Inferior parietal cortex (tissue), 1 donor: ENCODE results near the gene DOCK3.
A peak's percentile ranks its signal among the peaks of the same experiment; 100 is the strongest.
"Not testable (repeated sequence)": the region's sequence is repeated elsewhere in the genome, so short reads cannot be mapped to it uniquely, and the experiment has no call there.

ENCODE experiments used
- DNase-seq: peaks from one replicate; pipeline ENCODE4 v3.0.0-alpha.2; 2016; ENCODE audit errors: extremely low spot score

Gene DOCK3

GRCh38 chr3:50805321-50805720 is 130.6 kb downstream of the DOCK3 start:
- no peak for DNase-seq

GRCh38 chr3:50806031-50806430 is 131.3 kb downstream of the DOCK3 start:
- DNase-seq: no peak

GRCh38 chr3:50806806-50807205 is 132.1 kb downstream of the DOCK3 start:
- no peak for DNase-seq

GRCh38 chr3:50807266-50807665 is 132.5 kb downstream of the DOCK3 start:
- DNase-seq: no peak

GRCh38 chr3:50811893-50812292 is 137.2 kb downstream of the DOCK3 start:
- DNase-seq: no peak

- no peak for DNase-seq
Observed at GRCh38 chr3:50815844-50816243, 141.1 kb downstream of the DOCK3 start.

- DNase-seq: no peak
Observed at GRCh38 chr3:50816894-50817293, 142.2 kb downstream of the DOCK3 start.

- no peak for DNase-seq
Observed at GRCh38 chr3:50817756-50818529, 143.2 kb downstream of the DOCK3 start.

- DNase-seq: no peak
Observed at GRCh38 chr3:50819882-50820281, 145.2 kb downstream of the DOCK3 start.

- DNase-seq: no peak
Observed at GRCh38 chr3:50825841-50826240, 151.1 kb downstream of the DOCK3 start.

- DNase-seq: peak; percentile 79
Observed at GRCh38 chr3:50830451-50830850, 155.7 kb downstream of the DOCK3 start.

GRCh38 chr3:50831009-50831408 is 156.3 kb downstream of the DOCK3 start:
- DNase-seq: not testable (repeated sequence)

- DNase-seq: no peak
Observed at GRCh38 chr3:50840983-50841489, 166.3 kb downstream of the DOCK3 start.

GRCh38 chr3:50848308-50848707 is 173.6 kb downstream of the DOCK3 start:
- no peak for DNase-seq

- no peak for DNase-seq
Observed at GRCh38 chr3:50850639-50851511, 176.1 kb downstream of the DOCK3 start.

GRCh38 chr3:50853936-50854335 is 179.2 kb downstream of the DOCK3 start:
- DNase-seq: no peak

- no peak for DNase-seq
Observed at GRCh38 chr3:50862221-50862620, 187.5 kb downstream of the DOCK3 start.

- no peak for DNase-seq
Observed at GRCh38 chr3:50873376-50874157, 198.8 kb downstream of the DOCK3 start.

GRCh38 chr3:50874876-50875275 is 200.1 kb downstream of the DOCK3 start:
- not testable (repeated sequence) for DNase-seq

GRCh38 chr3:50876947-50877346 is 202.2 kb downstream of the DOCK3 start:
- no peak for DNase-seq

- not testable (repeated sequence) for DNase-seq
Observed at GRCh38 chr3:50882733-50883132, 208.0 kb downstream of the DOCK3 start.

GRCh38 chr3:50883755-50884154 is 209.0 kb downstream of the DOCK3 start:
- DNase-seq: no peak
